Epithelial cell of esophagus (primary cell): Measurements from ENCODE around the gene HABP2.

Source experiments
- DNase-seq: peaks from one replicate; pipeline ENCODE4 v3.0.0; 2010; ENCODE audit warnings: low read depth
- H3K4me3 ChIP-seq: 2 replicates; pipeline ENCODE4 v1.5.1; 2011; ENCODE audit warnings: mild to moderate bottlenecking, low read length, control low read depth
- CTCF ChIP-seq: IDR thresholded peaks from 2 replicates; pipeline ENCODE4 v1.5.1; 2011; ENCODE audit warnings: low read depth, mild to moderate bottlenecking, low read length, control low read depth, inconsistent platforms; ENCODE audit not compliant: insufficient read depth; ENCODE audit errors: missing control alignments

HABP2 gene

GRCh38 chr10:113613977-113614690 lies 61.3 kb downstream of the HABP2 start:
- TF ChIP-seq CTCF = no peak
- no peak for DNase-seq
- no peak overlapping the region for H3K4me3 ChIP-seq

GRCh38 chr10:113616244-113617074 lies 63.6 kb downstream of the HABP2 start:
- peak; percentile 13 for DNase-seq
- peak; percentile 36 for TF ChIP-seq CTCF
- H3K4me3 ChIP-seq = no peak overlapping the region

GRCh38 chr10:113617086-113617485 lies 64.2 kb downstream of the HABP2 start:
- H3K4me3 ChIP-seq = no peak overlapping the region
- no peak for DNase-seq
- TF ChIP-seq CTCF = no peak

- no peak for TF ChIP-seq CTCF
- DNase-seq = no peak
- no peak overlapping the region for H3K4me3 ChIP-seq
Observed at GRCh38 chr10:113618338-113618737, 65.5 kb downstream of the HABP2 start.

- H3K4me3 ChIP-seq = no peak overlapping the region
- no peak for DNase-seq
- no peak for TF ChIP-seq CTCF
Observed at GRCh38 chr10:113619401-113619800, 66.5 kb downstream of the HABP2 start.

- DNase-seq = no peak
- no peak for TF ChIP-seq CTCF
- no peak overlapping the region for H3K4me3 ChIP-seq
Observed at GRCh38 chr10:113620511-113620910, 67.7 kb downstream of the HABP2 start.
